Fibroblast of mammary gland (primary cell): ENCODE measurements around the gene DGKG.

Experiments
- DNase-seq: peaks from one replicate; pipeline ENCODE4 v3.0.0-alpha.2; 2010; ENCODE audit warnings: low read depth
- H3K4me3 ChIP-seq: 2 replicates; pipeline ENCODE4 v1.5.1; 2011; ENCODE audit warnings: low read depth, mild to moderate bottlenecking, low read length, moderate library complexity; ENCODE audit not compliant: control insufficient read depth
- CTCF ChIP-seq: conservative IDR thresholded peaks from 2 replicates; pipeline ENCODE4 v1.5.1; 2011; ENCODE audit warnings: low read depth, low read length, inconsistent platforms; ENCODE audit not compliant: control insufficient read depth, insufficient read depth

The DGKG gene

GRCh38 chr3:186260726-186261125 is 101.3 kb downstream of the DGKG start:
- no peak for TF ChIP-seq CTCF

GRCh38 chr3:186259612-186260383 is 102.2 kb downstream of the DGKG start:
- peak; percentile 87 for TF ChIP-seq CTCF
- peak; percentile 88 for DNase-seq
- H3K4me3 ChIP-seq = peak overlapping the region; percentile 19

More at GRCh38 chr3:186260726-186261125, 101.3 kb downstream of the DGKG start:
- no peak for DNase-seq
- H3K4me3 ChIP-seq = no peak overlapping the region

GRCh38 chr3:186258968-186259367 is 103.1 kb downstream of the DGKG start:
- H3K4me3 ChIP-seq = no peak overlapping the region
- TF ChIP-seq CTCF = no peak
- no peak for DNase-seq

DNA sequence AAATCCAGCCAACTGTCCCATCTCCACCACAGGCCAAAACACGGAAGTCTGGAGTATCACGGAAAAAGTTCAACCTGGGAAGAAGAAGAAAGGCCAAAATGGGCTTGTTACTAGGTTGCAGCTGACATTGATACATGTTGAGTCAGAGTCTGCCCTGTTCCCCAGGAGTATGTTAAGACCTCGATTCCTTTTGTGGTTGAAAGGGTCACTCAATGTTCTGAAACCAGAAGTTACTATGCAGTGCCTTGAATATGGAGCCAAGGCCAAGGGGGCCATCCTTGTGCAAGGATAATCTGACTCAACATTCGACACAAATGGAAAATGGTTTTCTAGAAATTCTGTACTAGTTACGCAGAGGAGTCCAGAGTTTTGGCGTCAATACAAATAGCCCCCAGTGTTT is 104.2 kb downstream of the DGKG start:
- TF ChIP-seq CTCF = no peak
- no peak overlapping the region for H3K4me3 ChIP-seq
- peak; percentile 86 for DNase-seq

DNA sequence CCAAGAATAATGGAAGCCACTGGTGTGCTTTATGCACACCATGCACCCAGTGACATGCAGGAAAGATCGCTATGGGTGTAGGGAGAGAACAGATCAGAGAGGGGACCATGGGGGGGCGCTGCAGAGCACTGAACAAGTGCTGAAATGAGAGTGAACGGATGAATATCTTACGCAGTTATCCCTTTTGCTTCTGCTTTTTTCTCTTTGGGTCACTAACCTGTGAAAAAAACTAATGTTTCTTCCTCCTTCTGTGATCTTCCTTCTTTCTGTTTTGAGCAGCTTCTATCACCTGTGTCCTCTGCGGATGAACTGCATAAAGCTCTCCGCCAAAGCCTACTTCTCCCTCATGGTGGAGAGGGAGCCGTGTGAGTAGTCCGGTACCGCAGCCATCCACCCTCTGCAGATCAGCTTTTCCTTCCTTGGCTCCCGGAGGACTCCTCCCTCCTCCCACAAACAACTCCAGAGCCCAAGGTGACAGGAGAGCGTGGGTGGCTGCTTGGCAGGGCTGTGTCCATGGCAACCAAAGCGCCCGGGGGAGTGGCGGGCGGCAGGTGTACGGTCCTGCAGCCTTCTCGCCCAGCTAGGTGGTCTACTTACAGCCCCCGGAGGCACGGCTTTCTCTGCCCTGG is 106.2 kb downstream of the DGKG start:
- peak; percentile 23 for TF ChIP-seq CTCF
- H3K4me3 ChIP-seq = no peak overlapping the region
- no peak for DNase-seq

DNA sequence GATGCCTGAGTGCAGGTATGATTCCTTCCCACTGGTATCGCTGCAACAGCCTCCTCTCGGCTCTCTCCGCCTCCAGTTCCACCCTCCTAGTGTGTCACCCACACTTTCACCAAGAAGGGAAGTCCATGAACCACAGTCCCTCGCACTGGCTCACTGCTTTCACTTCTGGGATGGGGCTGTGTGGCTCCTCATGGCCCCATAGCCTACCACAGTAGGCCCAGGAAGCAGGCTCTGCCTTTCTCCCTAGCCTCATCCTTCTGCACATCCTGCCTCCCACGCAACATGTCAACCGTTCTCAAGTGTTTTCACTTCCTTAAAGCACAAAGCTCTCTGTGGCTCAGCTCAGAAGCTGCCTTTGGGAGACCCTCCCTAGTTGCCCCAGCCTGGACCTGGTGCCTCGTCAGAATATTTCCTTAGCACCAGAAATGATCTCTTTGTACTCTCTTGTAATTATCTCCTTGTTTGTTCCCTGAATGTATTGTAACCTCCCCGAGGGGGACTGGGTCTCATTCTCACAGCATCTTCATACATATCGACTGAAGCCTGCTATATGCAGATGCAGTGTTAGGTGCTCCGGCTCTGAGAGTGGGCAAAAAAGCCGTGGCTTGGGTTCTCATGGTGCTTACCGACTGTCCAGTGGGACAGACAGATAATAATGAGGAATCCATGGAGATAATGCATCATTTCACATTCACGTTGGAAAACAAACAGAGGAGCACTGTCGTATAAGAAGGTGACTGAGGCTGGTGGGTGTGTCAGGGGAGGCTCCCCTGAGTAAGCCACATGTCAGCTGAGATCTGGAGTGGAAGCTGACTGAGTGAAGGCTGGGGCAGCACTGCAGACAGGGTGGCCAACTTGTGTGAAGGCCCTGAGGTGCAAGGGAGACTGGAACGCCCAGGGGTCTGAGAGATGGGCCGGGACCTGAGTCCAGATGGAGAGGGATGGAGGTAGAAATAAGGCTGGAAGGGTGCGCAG is 107.1 kb downstream of the DGKG start:
- no peak for DNase-seq
- no peak for TF ChIP-seq CTCF
- H3K4me3 ChIP-seq = no peak overlapping the region
